Vagina (tissue), 2 donors: Measurements from ENCODE around the gene VIM. TPM values are rescaled to one million over a fixed set of nuclear protein-coding genes. Genes with fewer than 3 reads are reported as not detected.

Experiments used
- DNase-seq, 2 donors: peaks; one replicate each; pipeline ENCODE4 v3.0.0-alpha.2; 2017; ENCODE audit errors: extremely low spot score in 2 of 2
- H3K27ac ChIP-seq: fragments of 200-600 bp; sonication (generic); one replicate; pipeline ENCODE4 v1.5.1; 2019
- H3K27me3 ChIP-seq: fragments of 200-600 bp; sonication (generic); one replicate; pipeline ENCODE4 v1.5.1; 2019
- H3K36me3 ChIP-seq, 2 donors: fragments of 200-600 bp; sonication (generic); one replicate each; pipeline ENCODE4 v1.5.1; 2017 to 2019
- H3K4me1 ChIP-seq: fragments of 200-600 bp; sonication (generic); one replicate; pipeline ENCODE4 v1.5.1; 2019
- H3K4me3 ChIP-seq, 2 donors: fragments of 200-600 bp; sonication (generic); 1 replicate in 1 of 2; 2 replicates in 1 of 2; pipeline ENCODE4 v1.5.1; 2016 to 2019
- H3K9me3 ChIP-seq: fragments of 200-600 bp; sonication (generic); one replicate; pipeline ENCODE4 v1.5.1; 2019
- POLR2A ChIP-seq, 2 donors: fragments of 450-650 bp; IDR thresholded peaks; one replicate each; pipeline ENCODE4 v1.6.1; 2017; ENCODE audit warnings: antibody characterized with exemption in 2 of 2, mild to moderate bottlenecking in 2 of 2, moderate library complexity in 2 of 2
- POLR2AphosphoS5 ChIP-seq, 2 donors: sonication (generic); formaldehyde crosslinking; IDR thresholded peaks; one replicate each; pipeline ENCODE4 v1.9.0; 2017; ENCODE audit warnings: antibody characterized with exemption in 2 of 2, mild to moderate bottlenecking in 2 of 2, low read depth in 1 of 2; ENCODE audit not compliant: insufficient read depth in 1 of 2
- intact Hi-C: fragments of 100-400 bp; cut with DNase I; formaldehyde crosslinking; loops from one replicate; pipeline ENCODE4 v1.15.1; 2023
- total RNA-seq: library from RNA; depleted of rRNA; stranded (reverse); fragments of >200 nt; gene quantifications from one replicate; pipeline ENCODE4 v1.2.3, GENCODE V29; 2016
- TF ChIP-seq, protein P1 (sequence below), 3 experiments: fragments of 450-650 bp in 2 of 3; fragments of 200-600 bp in 1 of 3; sonication (generic) in 1 of 3; IDR thresholded peaks; one replicate each; pipeline ENCODE4 v1.5.1; 2017 to 2019; ENCODE audit warnings: antibody characterized with exemption in 3 of 3, mild to moderate bottlenecking in 2 of 3, moderate library complexity in 2 of 3

The VIM gene
- total RNA-seq, 1 donor from 2014 or later = 2,692 TPM

DNA sequence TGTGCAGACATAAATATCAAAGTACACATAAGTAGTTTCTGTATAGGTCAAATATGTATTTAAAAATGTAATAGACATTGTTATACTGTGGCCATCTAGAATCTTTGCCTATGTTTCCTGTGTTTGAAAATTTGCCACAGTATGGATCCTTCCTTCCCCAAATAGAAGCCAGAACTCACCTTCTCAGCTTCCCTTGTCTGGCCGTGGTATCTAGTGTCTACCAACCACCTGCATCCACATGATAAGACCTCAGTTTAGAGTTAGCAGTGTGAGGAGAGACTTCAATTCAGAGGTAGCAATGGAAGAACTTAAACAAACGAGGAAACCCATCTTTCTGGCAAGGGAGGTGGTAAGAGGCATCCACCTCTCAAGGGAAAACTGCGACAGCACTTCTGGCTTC is 31.5 kb upstream of the VIM start:
- intact Hi-C loops = no loop called here
- Histone ChIP-seq H3K27me3 (no peaks in the 10 kb centered on the region), H3K4me3 (no peak overlapping the region), H3K9me3 (no peaks in the 10 kb centered on the region), H3K4me1 (peaks cover 21% of the 10 kb centered on the region), H3K36me3 (no peaks in the 10 kb centered on the region), H3K27ac (no peak overlapping the region)
- DNase-seq = no peak
- TF ChIP-seq POLR2AphosphoS5 (IDR thresholded peaks at IDR 0.05; ENCODE audit: insufficient read depth in 1 of 2, low read depth in 1 of 2) = no peak
- no peak for TF ChIP-seq POLR2A (IDR thresholded peaks at IDR 0.05)
- TF ChIP-seq, protein P1, sequence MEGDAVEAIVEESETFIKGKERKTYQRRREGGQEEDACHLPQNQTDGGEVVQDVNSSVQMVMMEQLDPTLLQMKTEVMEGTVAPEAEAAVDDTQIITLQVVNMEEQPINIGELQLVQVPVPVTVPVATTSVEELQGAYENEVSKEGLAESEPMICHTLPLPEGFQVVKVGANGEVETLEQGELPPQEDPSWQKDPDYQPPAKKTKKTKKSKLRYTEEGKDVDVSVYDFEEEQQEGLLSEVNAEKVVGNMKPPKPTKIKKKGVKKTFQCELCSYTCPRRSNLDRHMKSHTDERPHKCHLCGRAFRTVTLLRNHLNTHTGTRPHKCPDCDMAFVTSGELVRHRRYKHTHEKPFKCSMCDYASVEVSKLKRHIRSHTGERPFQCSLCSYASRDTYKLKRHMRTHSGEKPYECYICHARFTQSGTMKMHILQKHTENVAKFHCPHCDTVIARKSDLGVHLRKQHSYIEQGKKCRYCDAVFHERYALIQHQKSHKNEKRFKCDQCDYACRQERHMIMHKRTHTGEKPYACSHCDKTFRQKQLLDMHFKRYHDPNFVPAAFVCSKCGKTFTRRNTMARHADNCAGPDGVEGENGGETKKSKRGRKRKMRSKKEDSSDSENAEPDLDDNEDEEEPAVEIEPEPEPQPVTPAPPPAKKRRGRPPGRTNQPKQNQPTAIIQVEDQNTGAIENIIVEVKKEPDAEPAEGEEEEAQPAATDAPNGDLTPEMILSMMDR (IDR thresholded peaks at IDR 0.05) = no peak

- Histone ChIP-seq H3K9me3 (no peaks in the 10 kb centered on the region), H3K4me3 (peak overlapping the region; percentile 64 to 68), H3K36me3 (no peaks in the 10 kb centered on the region), H3K27ac (peak overlapping the region; percentile 92), H3K4me1 (peaks cover 25% of the 10 kb centered on the region), H3K27me3 (no peaks in the 10 kb centered on the region)
- intact Hi-C loops = no loop called here
- TF ChIP-seq, protein P1 (IDR thresholded peaks at IDR 0.05) = no peak
- TF ChIP-seq POLR2A (IDR thresholded peaks at IDR 0.05) = no peak
- TF ChIP-seq POLR2AphosphoS5 (IDR thresholded peaks at IDR 0.05; ENCODE audit: insufficient read depth in 1 of 2, low read depth in 1 of 2) = no peak
- no peak for DNase-seq
These were observed 28.7 kb upstream of the VIM start for GRCh38 chr10:17199351-17199804.

GRCh38 chr10:17200001-17200911 is 27.8 kb upstream of the VIM start:
- TF ChIP-seq, protein P1 (IDR thresholded peaks at IDR 0.05) = no peak
- TF ChIP-seq POLR2AphosphoS5 (IDR thresholded peaks at IDR 0.05; ENCODE audit: insufficient read depth in 1 of 2, low read depth in 1 of 2) = no peak
- no peak for TF ChIP-seq POLR2A (IDR thresholded peaks at IDR 0.05)
- H3K4me3 ChIP-seq = peak overlapping the region; percentile 64 to 68
- H3K27me3 ChIP-seq = no peaks in the 10 kb centered on the region
- no peaks in the 10 kb centered on the region for H3K36me3 ChIP-seq
- DNase-seq = no peak
- peaks cover 25% of the 10 kb centered on the region for H3K4me1 ChIP-seq
- intact Hi-C loops = no loop called here
- H3K27ac ChIP-seq = peak overlapping the region; percentile 92
- H3K9me3 ChIP-seq = no peaks in the 10 kb centered on the region

DNA sequence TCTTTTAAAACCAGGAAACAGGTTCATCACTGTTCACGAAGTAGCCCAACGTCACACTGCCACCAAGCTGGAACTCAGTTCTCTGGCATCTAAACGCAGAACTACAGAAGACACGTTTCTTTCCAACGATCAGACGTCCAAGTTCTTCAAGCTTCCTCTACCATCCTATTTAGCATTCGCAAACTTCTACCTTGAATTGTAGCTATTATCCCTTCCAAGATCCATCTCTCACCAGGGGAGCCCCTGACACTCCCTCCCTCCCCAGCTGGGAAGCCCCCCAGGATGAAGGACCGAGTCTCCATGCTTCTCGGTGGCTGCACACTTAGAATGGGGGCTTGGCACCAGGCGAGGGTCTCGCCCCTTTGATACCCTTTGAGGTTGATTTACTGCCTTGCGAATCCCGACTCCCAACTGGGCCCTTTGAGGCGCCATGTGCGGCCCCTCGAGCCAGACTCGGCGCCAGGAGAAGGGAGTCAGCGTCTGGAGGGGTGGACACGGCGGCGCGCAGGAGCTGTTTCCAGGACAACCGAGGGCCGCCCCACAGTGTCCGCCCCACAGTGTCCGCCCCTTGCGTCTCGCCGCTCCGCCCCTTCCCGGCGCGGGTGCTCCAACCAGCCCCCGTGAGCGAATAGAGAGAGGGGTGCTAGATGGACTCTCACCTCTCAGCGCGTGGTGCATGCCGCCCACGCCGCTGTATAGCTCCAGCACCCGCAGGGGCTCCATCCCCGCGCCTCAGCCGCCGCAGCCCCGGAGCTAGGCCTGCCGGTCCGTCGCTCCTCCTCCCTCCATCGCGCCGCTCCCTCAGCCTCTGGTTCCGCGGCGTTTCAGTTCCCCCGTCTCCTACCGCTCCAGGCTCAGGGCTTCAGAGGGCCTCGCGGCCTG is 26.9 kb upstream of the VIM start, which contains the start of gene TRDMT1:
TRDMT1 (minus strand) TSS at position 761 of the 882 bp plus-strand sequence; CDS start at position 723, 38 bp downstream.
- H3K4me1 ChIP-seq = peaks cover 25% of the 10 kb centered on the region
- TF ChIP-seq POLR2A (IDR thresholded peaks at IDR 0.05) = peak in 1 of 2 donors; percentile 43
- TF ChIP-seq, protein P1 (IDR thresholded peaks at IDR 0.05) = no peak
- TF ChIP-seq POLR2AphosphoS5 (IDR thresholded peaks at IDR 0.05; ENCODE audit: insufficient read depth in 1 of 2, low read depth in 1 of 2) = peak; percentile 25 to 96
- H3K27me3 ChIP-seq = no peaks in the 10 kb centered on the region

More for the DNA sequence above, 26.9 kb upstream of the VIM start, which contains the start of gene TRDMT1:
- Histone ChIP-seq H3K9me3 (no peaks in the 10 kb centered on the region), H3K36me3 (no peaks in the 10 kb centered on the region), H3K4me3 (peak within 1 kb of the TSS; percentile 64 to 68), H3K27ac (peak within 1 kb of the TSS; percentile 92)
- intact Hi-C loops = loop anchor here (1.0 kb wide), 1 partner anchor 28 kb away; no protein-coding TSS in a partner anchor
- DNase-seq = peak in 1 of 2 donors; percentile 92
